Activated CD8-positive, alpha-beta T cell treated with anti-CD3 and anti-CD28 coated beads for 36 hours (primary cell): Measurements from ENCODE around the gene SKOR2. TPM values are rescaled to one million over a fixed set of nuclear protein-coding genes. Genes with fewer than 3 reads are reported as not detected.

Source experiments
- ATAC-seq: fragments of 200-7000 bp; cut with Tn5 transposase; one replicate; pipeline ENCODE4 v1.10.0; 2021; ENCODE audit warnings: mild to moderate bottlenecking, moderate library complexity
- CTCF ChIA-PET: fragments of 350-600 bp; sonication (Branson Sonifier 250); formaldehyde crosslinking; loops from one replicate; lab custom pipeline; 2021; ENCODE audit warnings: antibody characterized with exemption; lab: Charles Lee
- POLR2A ChIA-PET: fragments of 350-600 bp; sonication (Branson Sonifier 250); formaldehyde crosslinking; loops from one replicate; lab custom pipeline; 2021; ENCODE audit warnings: antibody characterized with exemption; lab: Charles Lee
- DNase-seq: peaks from one replicate; pipeline ENCODE4 v3.0.0-alpha.2; 2020
- H3K27ac Mint-ChIP-seq: one replicate; pipeline ENCODE4 v1.8.0; 2021; ENCODE audit warnings: mild to moderate bottlenecking, mixed read lengths
- H3K27me3 Mint-ChIP-seq: one replicate; pipeline ENCODE4 v1.8.0; 2021; ENCODE audit warnings: mixed read lengths
- H3K36me3 Mint-ChIP-seq: one replicate; pipeline ENCODE4 v1.8.0; 2021; ENCODE audit warnings: low read depth, mixed read lengths
- H3K4me1 Mint-ChIP-seq: one replicate; pipeline ENCODE4 v1.8.0; 2021; ENCODE audit warnings: low read depth, mixed read lengths
- H3K4me3 Mint-ChIP-seq: one replicate; pipeline ENCODE4 v1.8.0; 2021; ENCODE audit warnings: mild to moderate bottlenecking, moderate library complexity, mixed read lengths
- H3K9me3 Mint-ChIP-seq: one replicate; pipeline ENCODE4 v1.8.0; 2021; ENCODE audit warnings: mixed read lengths
- CTCF ChIP-seq: fragments of 200-600 bp; IDR thresholded peaks from one replicate; pipeline ENCODE4 v1.8.0; 2022; ENCODE audit warnings: antibody characterized with exemption, mild to moderate bottlenecking
- intact Hi-C: fragments of 100-400 bp; cut with micrococcal nuclease; formaldehyde crosslinking; loops from one replicate; pipeline ENCODE4 v1.10.0; 2022
- total RNA-seq, 2 experiments: library from RNA; stranded (reverse); gene quantifications; one replicate each; pipeline ENCODE4 v1.2.3, GENCODE V29; 2021

Gene SKOR2
- total RNA-seq, 2 experiments from 2014 or later, result not detected

DNA sequence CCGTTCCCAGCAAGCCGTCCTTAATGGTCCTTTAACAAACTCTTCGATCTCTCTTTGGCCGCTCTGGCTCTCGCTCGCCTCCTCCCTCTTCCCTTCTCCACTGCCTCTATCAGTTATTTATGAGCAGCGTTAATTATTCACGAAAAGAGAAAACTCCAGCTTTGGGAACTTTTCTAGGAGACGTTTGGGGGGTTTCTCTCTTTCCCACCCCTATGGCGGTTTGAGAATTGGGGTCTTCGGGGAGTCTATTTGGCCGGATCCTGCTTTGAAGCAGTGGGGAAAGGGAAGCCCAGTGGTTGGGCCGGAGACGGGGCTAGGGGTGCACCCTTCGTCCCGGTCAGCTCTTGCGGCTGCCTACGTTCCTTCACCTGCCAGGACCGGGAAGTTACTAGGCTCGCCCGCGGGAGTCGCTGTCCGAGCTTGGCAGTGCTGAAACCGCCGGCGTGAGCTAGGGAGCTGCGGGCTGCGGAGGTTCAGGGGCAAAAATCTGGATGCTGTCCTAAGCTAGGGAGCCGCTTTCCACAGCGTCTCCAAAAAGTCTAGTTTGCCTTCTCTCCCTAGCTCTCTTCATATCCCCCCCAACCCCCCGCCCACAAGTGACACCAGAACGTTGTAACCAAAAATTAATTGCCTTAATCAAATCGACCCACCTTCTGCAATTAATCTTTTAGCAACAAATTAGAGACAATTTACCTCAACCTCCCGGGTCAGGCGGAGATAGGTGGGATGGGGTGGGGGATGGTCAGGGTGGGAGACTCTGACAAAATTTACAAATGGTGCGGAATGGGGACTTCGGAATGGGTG, 8.9 kb upstream of the SKOR2 start:
- DNase-seq (peak; percentile 55), ATAC-seq (no peak)
- POLR2A ChIA-PET, result no interaction called here
- peaks cover 75% of the 10 kb centered on the region for H3K27me3 Mint-ChIP-seq
- no peaks in the 10 kb centered on the region for H3K4me1 Mint-ChIP-seq
- H3K36me3 Mint-ChIP-seq, result no peaks in the 10 kb centered on the region
- CTCF ChIA-PET, result interaction anchor here (0.8 to 1.1 kb wide), 2 partner anchors 10 to 13 kb away, joined by 3 to 4 read pairs; no protein-coding TSS in a partner anchor
- peaks cover 1% of the 10 kb centered on the region for H3K9me3 Mint-ChIP-seq
- intact Hi-C loops, result no loop called here
- no peak overlapping the region for H3K4me3 Mint-ChIP-seq
- no peak overlapping the region for H3K27ac Mint-ChIP-seq
- TF ChIP-seq CTCF, result no peak

- intact Hi-C loops, result no loop called here
- H3K27ac Mint-ChIP-seq, result no peak overlapping the region
- DNase-seq, result peak; percentile 55
- TF ChIP-seq CTCF, result no peak
- ChIA-PET POLR2A (no interaction called here), CTCF (no interaction called here)
- peaks cover 4% of the 10 kb centered on the region for H3K4me1 Mint-ChIP-seq
- H3K4me3 Mint-ChIP-seq, result no peak overlapping the region
- no peak for ATAC-seq
- H3K36me3 Mint-ChIP-seq, result peaks cover 2% of the 10 kb centered on the region
- peaks cover 4% of the 10 kb centered on the region for H3K9me3 Mint-ChIP-seq
- peaks cover 74% of the 10 kb centered on the region for H3K27me3 Mint-ChIP-seq
These were observed 3.0 kb upstream of the SKOR2 start for GRCh38 chr18:47254341-47254939.

GRCh38 chr18:47253101-47253654, 1.7 kb upstream of the SKOR2 start:
- H3K27ac Mint-ChIP-seq, result no peak overlapping the region
- TF ChIP-seq CTCF, result no peak
- peaks cover 77% of the 10 kb centered on the region for H3K27me3 Mint-ChIP-seq
- ATAC-seq (no peak), DNase-seq (no peak)
- CTCF ChIA-PET, result no interaction called here
- peaks cover 7% of the 10 kb centered on the region for H3K9me3 Mint-ChIP-seq
- intact Hi-C loops, result no loop called here
- H3K4me1 Mint-ChIP-seq, result peaks cover 9% of the 10 kb centered on the region
- POLR2A ChIA-PET, result no interaction called here
- H3K4me3 Mint-ChIP-seq, result no peak overlapping the region
- peaks cover 5% of the 10 kb centered on the region for H3K36me3 Mint-ChIP-seq

- no peak for DNase-seq
- CTCF ChIA-PET, result interaction anchor here (1.0 to 1.5 kb wide), 3 partner anchors 10 to 491 kb away, joined by 3 to 5 read pairs (median 4); no protein-coding TSS in a partner anchor
- no peak for TF ChIP-seq CTCF
- Mint-ChIP-seq H3K4me1 (peaks cover 14% of the 10 kb centered on the region), H3K9me3 (peaks cover 7% of the 10 kb centered on the region), H3K27me3 (peaks cover 70% of the 10 kb centered on the region), H3K4me3 (no peak overlapping the region), H3K27ac (no peak overlapping the region), H3K36me3 (peaks cover 10% of the 10 kb centered on the region)
- no peak for ATAC-seq
- intact Hi-C loops, result no loop called here
- POLR2A ChIA-PET, result no interaction called here
These were observed 941 bp downstream of the SKOR2 start for GRCh38 chr18:47250391-47251046.
